K562 (cell line): ENCODE measurements around the gene PRKAR1A.

Experiments
- DIDO1 ChIP-seq: fragments of 450-650 bp; IDR thresholded peaks from 2 replicates; pipeline ENCODE4 v1.6.1; 2016; ENCODE audit warnings: low read depth, missing biosample characterization, missing genetic modification characterization
- POLR2AphosphoS2 ChIP-seq: IDR thresholded peaks from 2 replicates; pipeline ENCODE4 v1.6.1; 2012; ENCODE audit warnings: low read length, improper control_type of control experiment
- SMAD3 ChIP-seq: fragments of 450-650 bp; formaldehyde crosslinking; conservative IDR thresholded peaks from 2 replicates; pipeline ENCODE4 v1.4.0; 2020; ENCODE audit warnings: mild to moderate bottlenecking
- TF ChIP-seq, protein P1 (sequence below), 3 experiments: IDR thresholded peaks in 2 of 3; conservative IDR thresholded peaks in 1 of 3; 2 replicates each; pipeline ENCODE4 v1.5.1; 2011 to 2012; ENCODE audit warnings: low read length in 3 of 3, mild to moderate bottlenecking in 3 of 3, control low read depth in 2 of 3, improper control_type of control experiment in 1 of 3, inconsistent platforms in 1 of 3, low read depth in 1 of 3, mixed read lengths in 1 of 3, moderate library complexity in 1 of 3; ENCODE audit not compliant: insufficient read depth in 2 of 3
- TF ChIP-seq, protein P2 (sequence below): sonication (generic); formaldehyde crosslinking; IDR thresholded peaks from 2 replicates; pipeline ENCODE4 v1.8.0; 2022; ENCODE audit warnings: mild to moderate bottlenecking, missing genetic modification reagents

DNA sequence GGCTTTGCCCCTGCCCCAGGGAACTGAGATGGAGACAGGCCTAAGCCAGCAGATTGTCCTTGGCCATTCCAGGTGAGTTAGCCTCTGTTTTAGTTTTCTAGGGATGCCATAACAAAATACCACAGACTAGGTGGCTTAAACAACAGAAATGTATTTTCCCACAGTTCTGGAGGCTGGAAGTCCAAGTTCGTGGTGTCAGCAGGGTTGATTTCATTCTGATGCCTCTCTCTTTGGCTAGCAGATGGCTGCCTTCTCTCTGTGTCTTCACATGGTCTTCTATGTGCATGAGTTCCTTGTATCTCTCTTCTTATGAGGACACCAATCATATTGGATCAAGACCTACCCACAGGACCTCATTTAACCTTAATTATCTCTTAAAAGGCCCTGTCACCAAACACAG is 76.1 kb downstream of the PRKAR1A start:
- TF ChIP-seq SMAD3 (CRISPR knock-in tag) (no peak), DIDO1 (tag) (no peak), POLR2AphosphoS2 (no peak)
- TF ChIP-seq, protein P1, sequence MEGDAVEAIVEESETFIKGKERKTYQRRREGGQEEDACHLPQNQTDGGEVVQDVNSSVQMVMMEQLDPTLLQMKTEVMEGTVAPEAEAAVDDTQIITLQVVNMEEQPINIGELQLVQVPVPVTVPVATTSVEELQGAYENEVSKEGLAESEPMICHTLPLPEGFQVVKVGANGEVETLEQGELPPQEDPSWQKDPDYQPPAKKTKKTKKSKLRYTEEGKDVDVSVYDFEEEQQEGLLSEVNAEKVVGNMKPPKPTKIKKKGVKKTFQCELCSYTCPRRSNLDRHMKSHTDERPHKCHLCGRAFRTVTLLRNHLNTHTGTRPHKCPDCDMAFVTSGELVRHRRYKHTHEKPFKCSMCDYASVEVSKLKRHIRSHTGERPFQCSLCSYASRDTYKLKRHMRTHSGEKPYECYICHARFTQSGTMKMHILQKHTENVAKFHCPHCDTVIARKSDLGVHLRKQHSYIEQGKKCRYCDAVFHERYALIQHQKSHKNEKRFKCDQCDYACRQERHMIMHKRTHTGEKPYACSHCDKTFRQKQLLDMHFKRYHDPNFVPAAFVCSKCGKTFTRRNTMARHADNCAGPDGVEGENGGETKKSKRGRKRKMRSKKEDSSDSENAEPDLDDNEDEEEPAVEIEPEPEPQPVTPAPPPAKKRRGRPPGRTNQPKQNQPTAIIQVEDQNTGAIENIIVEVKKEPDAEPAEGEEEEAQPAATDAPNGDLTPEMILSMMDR (IDR thresholded peaks at IDR 0.05 in 2 of 3, conservative IDR thresholded peaks at IDR 0.05 in 1 of 3; ENCODE audit: insufficient read depth in 2 of 3, low read depth in 1 of 3, low read length in 3 of 3), result no peak
- TF ChIP-seq, protein P2, sequence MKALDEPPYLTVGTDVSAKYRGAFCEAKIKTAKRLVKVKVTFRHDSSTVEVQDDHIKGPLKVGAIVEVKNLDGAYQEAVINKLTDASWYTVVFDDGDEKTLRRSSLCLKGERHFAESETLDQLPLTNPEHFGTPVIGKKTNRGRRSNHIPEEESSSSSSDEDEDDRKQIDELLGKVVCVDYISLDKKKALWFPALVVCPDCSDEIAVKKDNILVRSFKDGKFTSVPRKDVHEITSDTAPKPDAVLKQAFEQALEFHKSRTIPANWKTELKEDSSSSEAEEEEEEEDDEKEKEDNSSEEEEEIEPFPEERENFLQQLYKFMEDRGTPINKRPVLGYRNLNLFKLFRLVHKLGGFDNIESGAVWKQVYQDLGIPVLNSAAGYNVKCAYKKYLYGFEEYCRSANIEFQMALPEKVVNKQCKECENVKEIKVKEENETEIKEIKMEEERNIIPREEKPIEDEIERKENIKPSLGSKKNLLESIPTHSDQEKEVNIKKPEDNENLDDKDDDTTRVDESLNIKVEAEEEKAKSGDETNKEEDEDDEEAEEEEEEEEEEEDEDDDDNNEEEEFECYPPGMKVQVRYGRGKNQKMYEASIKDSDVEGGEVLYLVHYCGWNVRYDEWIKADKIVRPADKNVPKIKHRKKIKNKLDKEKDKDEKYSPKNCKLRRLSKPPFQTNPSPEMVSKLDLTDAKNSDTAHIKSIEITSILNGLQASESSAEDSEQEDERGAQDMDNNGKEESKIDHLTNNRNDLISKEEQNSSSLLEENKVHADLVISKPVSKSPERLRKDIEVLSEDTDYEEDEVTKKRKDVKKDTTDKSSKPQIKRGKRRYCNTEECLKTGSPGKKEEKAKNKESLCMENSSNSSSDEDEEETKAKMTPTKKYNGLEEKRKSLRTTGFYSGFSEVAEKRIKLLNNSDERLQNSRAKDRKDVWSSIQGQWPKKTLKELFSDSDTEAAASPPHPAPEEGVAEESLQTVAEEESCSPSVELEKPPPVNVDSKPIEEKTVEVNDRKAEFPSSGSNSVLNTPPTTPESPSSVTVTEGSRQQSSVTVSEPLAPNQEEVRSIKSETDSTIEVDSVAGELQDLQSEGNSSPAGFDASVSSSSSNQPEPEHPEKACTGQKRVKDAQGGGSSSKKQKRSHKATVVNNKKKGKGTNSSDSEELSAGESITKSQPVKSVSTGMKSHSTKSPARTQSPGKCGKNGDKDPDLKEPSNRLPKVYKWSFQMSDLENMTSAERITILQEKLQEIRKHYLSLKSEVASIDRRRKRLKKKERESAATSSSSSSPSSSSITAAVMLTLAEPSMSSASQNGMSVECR, result no peak
